ENCODE measurements around the gene GABRP. TPM values are rescaled to one million over a fixed set of nuclear protein-coding genes. Genes with fewer than 3 reads are reported as not detected.

The GABRP gene, protein sequence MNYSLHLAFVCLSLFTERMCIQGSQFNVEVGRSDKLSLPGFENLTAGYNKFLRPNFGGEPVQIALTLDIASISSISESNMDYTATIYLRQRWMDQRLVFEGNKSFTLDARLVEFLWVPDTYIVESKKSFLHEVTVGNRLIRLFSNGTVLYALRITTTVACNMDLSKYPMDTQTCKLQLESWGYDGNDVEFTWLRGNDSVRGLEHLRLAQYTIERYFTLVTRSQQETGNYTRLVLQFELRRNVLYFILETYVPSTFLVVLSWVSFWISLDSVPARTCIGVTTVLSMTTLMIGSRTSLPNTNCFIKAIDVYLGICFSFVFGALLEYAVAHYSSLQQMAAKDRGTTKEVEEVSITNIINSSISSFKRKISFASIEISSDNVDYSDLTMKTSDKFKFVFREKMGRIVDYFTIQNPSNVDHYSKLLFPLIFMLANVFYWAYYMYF
- not detected in 2 replicates for total RNA-seq

DNA sequence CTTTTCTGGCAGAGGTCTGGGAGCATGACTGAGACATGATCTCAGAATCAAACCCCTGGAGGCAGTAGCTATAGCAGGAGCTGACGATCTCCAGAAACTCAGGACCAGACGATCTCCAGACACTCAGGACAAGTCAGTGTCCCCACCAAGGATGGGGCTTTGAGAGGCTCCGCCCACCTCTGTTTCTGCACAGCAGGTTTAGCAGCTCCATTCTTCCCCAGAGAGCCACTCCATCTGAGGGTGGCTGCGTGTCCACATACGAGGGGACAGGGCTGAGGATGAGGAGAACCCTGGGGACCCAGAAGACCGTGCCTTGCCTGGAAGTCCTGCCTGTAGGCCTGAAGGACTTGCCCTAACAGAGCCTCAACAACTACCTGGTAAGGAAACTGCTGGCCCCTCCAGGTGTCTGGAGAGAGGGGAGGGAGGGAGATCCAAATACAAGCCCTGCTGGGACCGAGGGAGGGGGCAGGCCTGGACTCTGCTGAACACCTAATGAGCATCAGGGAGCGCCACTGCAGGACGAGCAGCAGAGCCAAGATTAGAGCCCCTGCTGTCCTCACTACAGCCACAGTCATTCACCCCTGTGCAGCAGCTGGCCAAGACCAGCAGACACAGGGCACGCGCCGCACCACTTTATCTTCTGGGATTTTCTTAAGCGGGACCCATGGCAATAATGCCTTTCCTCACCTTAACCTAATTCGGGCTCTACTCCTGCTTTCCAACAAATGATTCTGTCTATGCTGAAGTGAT is at the start of gene GABRP:
GABRP (plus strand) TSS at position 228 of the 750 bp plus-strand sequence. CDS start 4,891 bp downstream, outside the sequence.
- no peaks in the 10 kb centered on the region for H3K36me3 Mint-ChIP-seq (ENCODE audit: low read depth)

DNA sequence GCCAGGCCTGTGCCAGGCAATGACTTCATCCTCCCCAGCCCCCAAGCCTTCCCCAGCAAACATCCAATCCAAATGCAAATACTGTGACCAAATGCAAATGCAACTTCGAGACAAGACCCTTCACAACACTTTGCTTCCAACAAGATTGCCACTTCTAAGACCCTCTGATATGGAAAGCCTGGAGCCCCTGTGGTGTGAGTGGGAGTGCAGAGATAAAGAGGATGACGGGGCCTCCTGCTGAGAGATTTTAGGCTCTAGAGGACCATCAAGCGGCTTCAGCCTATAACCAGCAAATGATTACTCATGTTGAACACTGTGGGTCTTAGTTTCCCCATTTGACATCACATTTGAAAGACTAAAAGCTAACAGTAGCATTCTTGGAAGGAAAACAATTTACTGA is 46.6 kb upstream of the GABRP start:
- no peak for DNase-seq (ENCODE audit: low spot score)
- H3K9me3 Mint-ChIP-seq: no peaks in the 10 kb centered on the region
- no peaks in the 10 kb centered on the region for H3K4me1 Mint-ChIP-seq (ENCODE audit: low read depth)

More for the DNA sequence above, at the start of gene GABRP:
- Mint-ChIP-seq H3K9me3 (no peaks in the 10 kb centered on the region), H3K4me1 (ENCODE audit: low read depth) (no peaks in the 10 kb centered on the region), H3K27me3 (ENCODE audit: low read depth) (no peaks in the 10 kb centered on the region), H3K27ac (no peak within 1 kb of the TSS), H3K4me3 (ENCODE audit: low read depth) (no peak within 1 kb of the TSS)
- intact Hi-C loops (cut with micrococcal nuclease): no loop called here
- no peak for DNase-seq (ENCODE audit: low spot score)

DNA sequence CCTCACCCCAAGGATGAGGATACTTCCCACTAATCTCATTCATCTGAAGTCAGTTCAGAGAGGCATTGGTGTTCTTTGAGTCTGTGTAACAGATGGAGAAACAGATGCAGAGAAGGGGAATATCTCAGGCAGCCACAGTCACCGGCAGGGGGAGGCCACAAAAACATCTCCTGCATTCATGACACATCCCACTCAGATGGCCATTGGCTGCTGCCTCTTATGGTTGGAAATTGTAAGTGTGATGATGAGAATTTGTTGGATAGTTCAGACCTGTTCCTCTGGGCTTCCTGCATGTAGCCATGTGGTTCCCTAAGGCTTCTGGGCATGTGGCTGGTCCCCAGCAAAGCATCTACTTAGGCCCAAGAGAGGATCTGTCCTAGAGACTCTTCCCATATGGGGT is 45.9 kb upstream of the GABRP start:
- H3K36me3 Mint-ChIP-seq (ENCODE audit: low read depth): no peaks in the 10 kb centered on the region
- intact Hi-C loops (cut with micrococcal nuclease): no loop called here
- no peak for DNase-seq (ENCODE audit: low spot score)
- H3K27ac Mint-ChIP-seq: no peak overlapping the region
- no peaks in the 10 kb centered on the region for H3K9me3 Mint-ChIP-seq
- peaks cover 5% of the 10 kb centered on the region for H3K27me3 Mint-ChIP-seq (ENCODE audit: low read depth)
- no peaks in the 10 kb centered on the region for H3K4me1 Mint-ChIP-seq (ENCODE audit: low read depth)
- no peak overlapping the region for H3K4me3 Mint-ChIP-seq (ENCODE audit: low read depth)

More for the DNA sequence above, 46.6 kb upstream of the GABRP start:
- H3K36me3 Mint-ChIP-seq (ENCODE audit: low read depth): no peaks in the 10 kb centered on the region
- peaks cover 7% of the 10 kb centered on the region for H3K27me3 Mint-ChIP-seq (ENCODE audit: low read depth)
- H3K27ac Mint-ChIP-seq: no peak overlapping the region
- H3K4me3 Mint-ChIP-seq (ENCODE audit: low read depth): no peak overlapping the region
- intact Hi-C loops (cut with micrococcal nuclease): no loop called here

DNA sequence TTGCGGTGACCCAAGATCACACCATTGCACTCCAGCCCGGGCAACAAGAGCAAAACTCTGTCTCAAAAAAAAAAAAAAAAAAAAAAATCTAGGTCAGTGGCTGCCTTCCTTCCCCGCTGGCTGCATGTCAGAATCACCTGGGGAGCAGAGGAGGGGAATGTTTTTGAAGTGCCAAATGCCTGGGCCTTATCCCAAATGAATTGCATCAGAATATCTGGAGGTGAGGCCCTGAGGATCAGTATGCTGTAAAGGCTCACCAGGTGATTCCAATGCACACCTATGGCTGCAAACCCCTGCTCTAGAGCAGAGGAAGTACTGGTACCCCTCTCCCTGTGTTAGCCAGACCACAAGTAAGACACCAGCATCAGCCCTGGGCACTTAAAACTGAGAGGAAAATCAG is 44.7 kb upstream of the GABRP start:
- Mint-ChIP-seq H3K4me3 (ENCODE audit: low read depth) (no peak overlapping the region), H3K9me3 (no peaks in the 10 kb centered on the region), H3K4me1 (ENCODE audit: low read depth) (no peaks in the 10 kb centered on the region), H3K27me3 (ENCODE audit: low read depth) (peaks cover 8% of the 10 kb centered on the region), H3K27ac (no peak overlapping the region), H3K36me3 (ENCODE audit: low read depth) (no peaks in the 10 kb centered on the region)
- DNase-seq (ENCODE audit: low spot score): no peak
- intact Hi-C loops (cut with micrococcal nuclease): no loop called here

DNA sequence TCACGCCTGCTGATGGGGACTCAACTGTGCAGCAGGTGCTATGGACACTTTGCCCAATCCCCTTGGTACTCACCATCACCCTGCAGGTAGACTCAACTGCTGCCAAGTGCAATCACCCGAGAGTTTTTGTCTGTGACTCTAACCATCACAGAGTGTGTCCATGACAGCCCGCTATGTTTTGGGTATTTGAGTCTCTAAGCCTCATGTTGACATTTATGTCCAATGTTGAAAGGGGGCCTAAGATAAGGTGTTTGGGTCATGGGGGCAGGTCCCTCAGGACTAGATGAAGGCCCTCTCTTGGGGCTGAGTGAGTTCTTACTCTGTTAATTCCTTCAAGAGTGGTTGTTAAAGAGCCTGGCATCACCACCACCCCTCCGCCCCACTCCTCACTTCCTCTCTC is 44.1 kb upstream of the GABRP start:
- Mint-ChIP-seq H3K36me3 (ENCODE audit: low read depth) (no peaks in the 10 kb centered on the region), H3K27me3 (ENCODE audit: low read depth) (peaks cover 12% of the 10 kb centered on the region), H3K9me3 (no peaks in the 10 kb centered on the region), H3K4me3 (ENCODE audit: low read depth) (no peak overlapping the region), H3K4me1 (ENCODE audit: low read depth) (no peaks in the 10 kb centered on the region), H3K27ac (no peak overlapping the region)
- DNase-seq (ENCODE audit: low spot score): no peak
- intact Hi-C loops (cut with micrococcal nuclease): no loop called here

DNA sequence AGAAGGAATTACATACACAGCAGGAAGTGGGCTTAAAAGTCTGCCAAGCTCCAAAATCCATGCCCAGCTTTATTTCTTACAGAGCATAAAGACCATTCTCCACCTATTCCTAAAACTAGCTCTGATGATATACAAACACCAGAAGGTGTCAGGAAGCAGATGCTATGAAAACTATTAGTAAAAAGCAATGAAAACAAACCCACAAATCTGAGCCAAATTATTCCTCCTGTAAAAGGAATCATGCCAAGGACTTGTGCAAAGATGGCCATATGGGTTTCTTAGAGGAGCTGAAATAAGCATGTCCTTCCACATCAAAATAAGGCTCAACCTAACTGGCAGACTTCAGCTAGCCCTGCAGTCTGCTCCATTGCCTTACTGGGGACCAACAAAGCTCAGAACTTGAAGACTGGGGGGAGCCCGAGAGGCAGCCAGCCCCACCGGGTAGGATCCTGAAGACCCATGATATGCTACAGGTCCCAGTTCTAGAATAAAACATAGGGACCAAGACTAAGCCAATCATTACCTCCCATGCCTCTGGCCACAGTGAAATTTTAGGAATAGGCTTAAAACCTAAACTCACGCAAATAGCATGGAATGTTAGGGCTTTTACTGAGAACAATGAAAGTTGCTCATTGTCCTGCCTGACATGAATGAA is 42.8 kb upstream of the GABRP start:
- H3K36me3 Mint-ChIP-seq (ENCODE audit: low read depth): no peaks in the 10 kb centered on the region
- no peak overlapping the region for H3K27ac Mint-ChIP-seq
- no peak for DNase-seq (ENCODE audit: low spot score)
- no peaks in the 10 kb centered on the region for H3K4me1 Mint-ChIP-seq (ENCODE audit: low read depth)
- peaks cover 16% of the 10 kb centered on the region for H3K27me3 Mint-ChIP-seq (ENCODE audit: low read depth)
- intact Hi-C loops (cut with micrococcal nuclease): no loop called here
- H3K4me3 Mint-ChIP-seq (ENCODE audit: low read depth): no peak overlapping the region
- H3K9me3 Mint-ChIP-seq: no peaks in the 10 kb centered on the region

DNA sequence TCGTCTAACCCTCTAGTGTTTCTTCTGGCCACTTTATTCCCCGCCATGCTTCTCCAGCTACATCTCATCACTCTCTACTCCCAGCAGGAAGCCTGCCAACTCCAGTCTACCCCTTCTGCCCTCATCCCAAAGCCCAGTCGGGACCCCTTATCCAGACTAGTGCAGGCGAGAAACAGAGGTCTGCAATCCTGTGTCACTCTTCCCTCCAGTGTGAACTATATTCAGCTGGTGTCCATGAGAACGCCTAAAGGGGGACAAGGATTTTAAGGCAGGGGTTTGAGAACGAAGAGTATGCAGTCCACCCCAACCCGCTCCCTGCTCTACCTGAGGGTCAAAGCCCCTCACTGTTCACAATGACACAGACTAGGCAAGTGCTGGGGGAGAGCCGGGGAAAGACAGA is 41.7 kb upstream of the GABRP start:
- Mint-ChIP-seq H3K36me3 (ENCODE audit: low read depth) (no peaks in the 10 kb centered on the region), H3K9me3 (no peaks in the 10 kb centered on the region), H3K4me1 (ENCODE audit: low read depth) (no peaks in the 10 kb centered on the region), H3K4me3 (ENCODE audit: low read depth) (no peak overlapping the region), H3K27me3 (ENCODE audit: low read depth) (peaks cover 15% of the 10 kb centered on the region), H3K27ac (no peak overlapping the region)
- no peak for DNase-seq (ENCODE audit: low spot score)
- intact Hi-C loops (cut with micrococcal nuclease): no loop called here

DNA sequence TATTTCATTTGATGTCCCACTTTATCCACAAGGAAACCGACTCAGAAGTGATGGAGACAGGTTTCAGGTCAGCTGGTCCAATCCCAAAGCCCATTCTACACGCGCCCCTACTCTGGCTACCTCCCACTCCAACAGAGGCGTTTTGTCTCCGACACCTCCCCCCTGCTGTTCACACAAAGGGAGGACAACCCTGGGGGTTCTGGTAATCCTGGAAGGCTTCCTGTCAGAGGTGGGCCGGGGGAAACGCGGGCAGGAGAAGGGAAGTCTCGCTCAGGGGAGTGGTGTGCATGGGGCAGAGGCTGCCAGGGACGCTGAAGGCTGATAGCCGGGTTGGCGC is 39.7 kb upstream of the GABRP start:
- Mint-ChIP-seq H3K4me1 (ENCODE audit: low read depth) (no peaks in the 10 kb centered on the region), H3K27ac (no peak overlapping the region), H3K9me3 (no peaks in the 10 kb centered on the region), H3K27me3 (ENCODE audit: low read depth) (peaks cover 15% of the 10 kb centered on the region), H3K36me3 (ENCODE audit: low read depth) (no peaks in the 10 kb centered on the region), H3K4me3 (ENCODE audit: low read depth) (no peak overlapping the region)
- intact Hi-C loops (cut with micrococcal nuclease): no loop called here
- no peak for DNase-seq (ENCODE audit: low spot score)

DNA sequence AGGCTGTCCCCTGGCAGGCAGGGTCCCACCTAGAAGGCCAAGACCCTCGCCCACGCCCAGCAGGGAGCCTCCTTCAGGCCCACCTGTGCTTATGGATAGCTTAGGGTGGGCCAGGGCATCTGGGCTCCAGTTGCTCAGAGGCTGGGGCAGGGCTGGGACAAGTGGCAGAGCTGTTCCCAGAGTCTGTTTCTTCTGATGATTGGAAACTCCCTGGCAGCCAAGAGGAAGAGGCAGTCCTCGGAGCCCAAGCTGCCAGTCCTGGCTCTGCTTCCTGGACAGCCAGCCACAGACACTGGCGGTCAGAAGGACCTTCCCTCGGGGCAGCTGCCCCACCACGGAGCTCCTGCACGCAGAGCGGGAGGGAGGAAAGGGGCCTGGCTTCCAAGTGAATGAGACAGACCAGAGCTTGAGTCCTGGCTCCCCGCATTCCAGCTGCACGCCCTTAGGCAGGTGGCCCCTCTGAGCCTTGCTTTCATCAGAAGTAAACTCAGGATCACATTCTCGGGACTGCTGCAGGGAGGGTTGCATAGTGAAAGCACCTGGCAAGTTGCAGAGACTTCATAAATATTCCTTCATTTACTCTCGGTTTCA is 37.9 kb upstream of the GABRP start:
- H3K9me3 Mint-ChIP-seq: no peaks in the 10 kb centered on the region
- intact Hi-C loops (cut with micrococcal nuclease): no loop called here
- H3K27me3 Mint-ChIP-seq (ENCODE audit: low read depth): peaks cover 17% of the 10 kb centered on the region

DNA sequence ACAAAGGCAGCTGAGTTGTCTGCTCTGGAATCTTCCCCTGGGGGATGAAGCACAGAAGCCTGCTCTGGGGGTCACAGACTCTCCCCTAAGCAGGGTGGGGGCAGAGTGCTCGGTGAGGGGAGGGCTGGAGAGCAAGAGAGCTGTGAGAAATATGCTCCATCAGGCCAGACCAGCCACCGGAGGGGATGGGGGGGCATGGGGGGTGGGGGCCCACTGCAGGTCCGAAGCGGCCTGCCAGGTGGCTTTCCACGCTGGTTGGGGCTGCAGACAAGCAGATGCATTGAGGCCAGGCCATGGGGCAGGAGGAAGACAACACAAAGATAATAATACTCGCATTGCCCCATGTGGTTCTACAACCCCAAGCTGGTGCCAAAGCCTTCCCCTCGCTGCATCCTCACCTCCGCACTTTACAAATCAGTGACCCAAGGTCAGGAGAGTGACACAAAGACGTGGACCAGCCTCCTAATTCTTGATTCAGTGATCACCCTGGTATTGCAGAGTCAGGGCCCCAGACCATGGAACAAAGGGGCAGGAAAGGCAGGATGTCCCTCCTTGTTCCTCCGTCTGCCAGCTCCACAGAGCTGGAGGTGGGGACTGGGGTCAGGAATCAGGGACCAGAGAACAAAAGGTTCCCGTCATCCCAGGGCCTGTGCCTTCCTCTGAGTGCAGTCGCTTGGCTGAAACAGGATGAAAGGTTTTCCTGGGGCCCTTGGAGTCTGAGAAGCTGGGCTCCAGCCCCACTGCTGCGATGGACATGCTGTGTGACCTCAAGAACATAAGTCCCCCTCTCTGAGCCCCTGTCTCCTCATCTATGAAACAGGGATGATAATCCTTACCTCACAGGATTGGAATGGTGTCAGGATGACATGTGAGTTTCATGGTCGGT is 37.2 kb upstream of the GABRP start:
- H3K27ac Mint-ChIP-seq: no peak overlapping the region
- peaks cover 17% of the 10 kb centered on the region for H3K27me3 Mint-ChIP-seq (ENCODE audit: low read depth)
- no peaks in the 10 kb centered on the region for H3K9me3 Mint-ChIP-seq
- intact Hi-C loops (cut with micrococcal nuclease): no loop called here
- no peaks in the 10 kb centered on the region for H3K4me1 Mint-ChIP-seq (ENCODE audit: low read depth)
- H3K36me3 Mint-ChIP-seq (ENCODE audit: low read depth): no peaks in the 10 kb centered on the region
- no peak for DNase-seq (ENCODE audit: low spot score)
- H3K4me3 Mint-ChIP-seq (ENCODE audit: low read depth): no peak overlapping the region

More for the DNA sequence above, 37.9 kb upstream of the GABRP start:
- Mint-ChIP-seq H3K27ac (no peak overlapping the region), H3K36me3 (ENCODE audit: low read depth) (no peaks in the 10 kb centered on the region), H3K4me3 (ENCODE audit: low read depth) (no peak overlapping the region), H3K4me1 (ENCODE audit: low read depth) (no peaks in the 10 kb centered on the region)
- DNase-seq (ENCODE audit: low spot score): no peak

DNA sequence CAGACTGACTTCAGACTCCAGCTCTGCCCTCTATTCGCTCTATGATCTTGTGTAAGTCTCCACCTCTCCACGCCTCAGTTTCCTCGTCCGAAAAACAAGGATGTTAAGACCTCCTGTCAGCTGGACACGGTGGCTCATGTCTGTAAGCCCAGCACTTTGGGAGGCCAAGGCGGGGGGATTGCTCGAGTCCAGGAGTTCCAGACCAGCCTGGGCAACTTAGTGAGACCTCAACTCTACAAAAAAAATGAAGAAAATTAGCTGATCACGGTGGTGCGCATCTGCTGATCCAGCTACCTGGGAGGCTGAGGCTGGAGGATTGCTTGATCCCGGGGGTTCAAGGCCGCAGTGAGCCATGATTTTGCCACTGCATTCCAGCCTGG is 36.6 kb upstream of the GABRP start:
- Mint-ChIP-seq H3K9me3 (no peaks in the 10 kb centered on the region), H3K4me3 (ENCODE audit: low read depth) (no peak overlapping the region), H3K27ac (no peak overlapping the region), H3K4me1 (ENCODE audit: low read depth) (no peaks in the 10 kb centered on the region), H3K36me3 (ENCODE audit: low read depth) (no peaks in the 10 kb centered on the region), H3K27me3 (ENCODE audit: low read depth) (peaks cover 17% of the 10 kb centered on the region)
- DNase-seq (ENCODE audit: low spot score): no peak
- intact Hi-C loops (cut with micrococcal nuclease): no loop called here

DNA sequence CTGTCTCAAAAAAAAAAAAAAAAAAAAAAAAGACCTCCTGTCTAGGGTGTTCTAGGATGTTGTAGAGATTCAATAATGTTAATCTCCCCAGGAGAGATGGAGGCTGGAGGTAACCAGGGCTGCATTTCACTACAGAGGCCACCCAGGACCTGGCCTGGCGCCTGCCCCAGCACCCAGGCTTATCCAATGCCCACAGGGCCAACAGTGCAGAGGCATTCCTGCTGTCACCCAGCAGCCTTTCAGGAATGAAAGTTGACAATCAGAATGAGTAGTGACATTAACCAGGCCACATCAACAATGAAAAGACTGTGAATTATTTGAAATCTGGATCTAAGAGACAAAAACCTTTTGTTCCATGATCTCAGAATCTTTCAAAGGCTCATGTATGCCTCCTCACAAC is 36.2 kb upstream of the GABRP start:
- Mint-ChIP-seq H3K27me3 (ENCODE audit: low read depth) (peaks cover 17% of the 10 kb centered on the region), H3K4me3 (ENCODE audit: low read depth) (no peak overlapping the region), H3K36me3 (ENCODE audit: low read depth) (no peaks in the 10 kb centered on the region), H3K27ac (no peak overlapping the region), H3K4me1 (ENCODE audit: low read depth) (no peaks in the 10 kb centered on the region), H3K9me3 (no peaks in the 10 kb centered on the region)
- intact Hi-C loops (cut with micrococcal nuclease): no loop called here
- DNase-seq (ENCODE audit: low spot score): no peak
